Heart right ventricle (tissue), 16 donors: ENCODE results near the gene INPP4B. TPM values are rescaled to one million over a fixed set of nuclear protein-coding genes. Genes with fewer than 3 reads are reported as not detected.
A peak's percentile ranks its signal among the peaks of the same experiment; 100 is the strongest.

Source experiments
- ATAC-seq, 8 donors: fragments of 200-7000 bp; cut with Tn5 transposase; one replicate each; pipeline ENCODE4 v1.9.1; 2020; ENCODE audit warnings: mild to moderate bottlenecking in 8 of 8, moderate library complexity in 8 of 8, moderate number of reproducible peaks in 1 of 8
- DNase-seq, 2 donors: peaks; one replicate each; pipeline ENCODE4 v3.0.0-alpha.2; 2020
- H3K27ac ChIP-seq, 10 donors: fragments of 200-600 bp; sonication (generic) in 2 of 10; one replicate each; pipeline versions ENCODE4 v1.5.0 to v1.8.0; 2020 to 2022; ENCODE audit warnings: mild to moderate bottlenecking in 3 of 10
- H3K27me3 ChIP-seq, 7 donors: fragments of 200-600 bp; one replicate each; pipeline ENCODE4 v1.8.0; 2021 to 2022; ENCODE audit warnings: mild to moderate bottlenecking in 2 of 7
- H3K36me3 ChIP-seq, 9 donors: fragments of 200-600 bp; sonication (generic) in 1 of 9; one replicate each; pipeline versions ENCODE4 v1.5.0 to v1.8.0; 2020 to 2022; ENCODE audit warnings: mild to moderate bottlenecking in 2 of 9
- H3K4me1 ChIP-seq, 9 donors: fragments of 200-600 bp; sonication (generic) in 1 of 9; one replicate each; pipeline versions ENCODE4 v1.5.0 to v1.8.0; 2020 to 2022; ENCODE audit warnings: mild to moderate bottlenecking in 4 of 9
- H3K4me3 ChIP-seq, 10 donors: fragments of 200-600 bp; sonication (generic) in 2 of 10; one replicate each; pipeline versions ENCODE4 v1.5.0 to v1.8.0; 2020 to 2022; ENCODE audit warnings: mild to moderate bottlenecking in 7 of 10, moderate library complexity in 2 of 10
- H3K9me3 ChIP-seq, 11 donors: fragments of 200-600 bp in 10 of 11; sonication (generic) in 2 of 11; one replicate each; pipeline versions ENCODE4 v1.5.0 to v1.8.0; 2013 to 2022; ENCODE audit warnings: mild to moderate bottlenecking in 2 of 11, control low read depth in 1 of 11, moderate library complexity in 1 of 11
- WGBS, 2 donors: extraction: QIAGEN DNeasy Blood & Tissue Kit; methylation state at CpG; one replicate each; pipeline ENCODE4 v1.1.7; 2013; ENCODE audit warnings: inconsistent platforms in 1 of 2; 5-methylcytosine and 5-hydroxymethylcytosine counted together
- intact Hi-C, 10 donors: fragments of 100-400 bp; cut with DNase I; formaldehyde crosslinking; loops; one replicate each; pipeline versions ENCODE4 v1.11.1 to v1.14.2; 2022
- polyA plus RNA-seq, 2 donors: library from polyadenylated mRNA; stranded (reverse); fragments of 200-250 nt; gene quantifications; one replicate each; pipeline ENCODE4 v1.2.3, GENCODE V29; 2013
- total RNA-seq, 10 donors: library from RNA; stranded (reverse); fragmentation: NEBNext Ultra II Directional in 3 of 10; extraction: Animal tissue kit (Norgen Biotek cat#: 25700) in 3 of 10; gene quantifications; one replicate each; pipeline versions ENCODE4 v1.2.1 to v1.2.4, GENCODE V29; 2021 to 2023
- TF ChIP-seq, protein P1 (sequence below), 9 donors: fragments of 200-600 bp; sonication (generic) in 2 of 9; IDR thresholded peaks; one replicate each; pipeline versions ENCODE4 v1.5.0 to v1.8.0; 2021 to 2022; ENCODE audit warnings: antibody characterized with exemption in 9 of 9, mild to moderate bottlenecking in 5 of 9, moderate library complexity in 1 of 9
- donor health status: Arrhythmogenic right ventricular cardiomyopathy.
- donor health status: ischemic (EF 13 %, LVEDD 7.1; RV severe dilation, severe dysfunction).
- donor health status: healthy with polysubstance abuse.
- donor health status: DM: no; HTN: yes; CAD: no.
- donor health status: DM: no; HTN: no; CAD: no.
- donor health status: ischemic (EF 25% LVEDD 6.9; RV normal size, moderate dysfunction).
- donor health status: ischemic (EF 25% LVEDD 5.7; RV mildly dilated, moderate dysfunction).
- donor health status: healthy.
- donor health status: DM: yes; HTN: yes; CAD: no.
- donor health status: Ischemic cardiomyopathy.
- donor health status: ischemic (EF 35%, LVEDD 5.7; RV mildly dilated, moderate dysfunction).
- donor health status: nonischemic (EF 11% LVEDD 7.7; RV severe dilation, severe dysfunction).
- donor health status: DM: yes; HTN: yes; CAD: no.
- donor health status: PGD.
- donor health status: ischemic (EF 29% LVEDD 5.4; RV normal size, mild dysfunction).
- donor health status: nonischemic (EF 23%, LVEDD 6.1; RV moderate dilation, normal function).

INPP4B gene
- total and polyA plus RNA-seq, 12 donors = 3.7 to 100.0 (median 39.1) TPM

- DNase-seq (no peak), ATAC-seq (no peak)
- Histone ChIP-seq H3K4me1 (peaks cover 0 to 30% (median 10%) of the 10 kb centered on the region in 9 donors), H3K27ac (peak overlapping the region in 5 of 10 donors; percentile 78 to 92 (median 90)), H3K4me3 (peak overlapping the region in 9 of 10 donors; percentile 57 to 79 (median 66)), H3K27me3 (peaks cover 0 to 55% (median 15%) of the 10 kb centered on the region in 7 donors), H3K36me3 (no peaks in the 10 kb centered on the region), H3K9me3 (no peaks in the 10 kb centered on the region)
- TF ChIP-seq, protein P1, sequence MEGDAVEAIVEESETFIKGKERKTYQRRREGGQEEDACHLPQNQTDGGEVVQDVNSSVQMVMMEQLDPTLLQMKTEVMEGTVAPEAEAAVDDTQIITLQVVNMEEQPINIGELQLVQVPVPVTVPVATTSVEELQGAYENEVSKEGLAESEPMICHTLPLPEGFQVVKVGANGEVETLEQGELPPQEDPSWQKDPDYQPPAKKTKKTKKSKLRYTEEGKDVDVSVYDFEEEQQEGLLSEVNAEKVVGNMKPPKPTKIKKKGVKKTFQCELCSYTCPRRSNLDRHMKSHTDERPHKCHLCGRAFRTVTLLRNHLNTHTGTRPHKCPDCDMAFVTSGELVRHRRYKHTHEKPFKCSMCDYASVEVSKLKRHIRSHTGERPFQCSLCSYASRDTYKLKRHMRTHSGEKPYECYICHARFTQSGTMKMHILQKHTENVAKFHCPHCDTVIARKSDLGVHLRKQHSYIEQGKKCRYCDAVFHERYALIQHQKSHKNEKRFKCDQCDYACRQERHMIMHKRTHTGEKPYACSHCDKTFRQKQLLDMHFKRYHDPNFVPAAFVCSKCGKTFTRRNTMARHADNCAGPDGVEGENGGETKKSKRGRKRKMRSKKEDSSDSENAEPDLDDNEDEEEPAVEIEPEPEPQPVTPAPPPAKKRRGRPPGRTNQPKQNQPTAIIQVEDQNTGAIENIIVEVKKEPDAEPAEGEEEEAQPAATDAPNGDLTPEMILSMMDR (IDR thresholded peaks at IDR 0.05) = no peak
- intact Hi-C loops = loop anchor here in 8 of 10 donors (5.0 to 10.0 kb wide), 8 partner anchors 490 to 1690 kb away; no protein-coding TSS in a partner anchor
- WGBS, 2 donors = 47 to 58% methylated on average over 1 of the region's 1 CpG
These were observed 1.3 kb downstream of the INPP4B start for GRCh38 chr4:142844782-142845181.

DNA sequence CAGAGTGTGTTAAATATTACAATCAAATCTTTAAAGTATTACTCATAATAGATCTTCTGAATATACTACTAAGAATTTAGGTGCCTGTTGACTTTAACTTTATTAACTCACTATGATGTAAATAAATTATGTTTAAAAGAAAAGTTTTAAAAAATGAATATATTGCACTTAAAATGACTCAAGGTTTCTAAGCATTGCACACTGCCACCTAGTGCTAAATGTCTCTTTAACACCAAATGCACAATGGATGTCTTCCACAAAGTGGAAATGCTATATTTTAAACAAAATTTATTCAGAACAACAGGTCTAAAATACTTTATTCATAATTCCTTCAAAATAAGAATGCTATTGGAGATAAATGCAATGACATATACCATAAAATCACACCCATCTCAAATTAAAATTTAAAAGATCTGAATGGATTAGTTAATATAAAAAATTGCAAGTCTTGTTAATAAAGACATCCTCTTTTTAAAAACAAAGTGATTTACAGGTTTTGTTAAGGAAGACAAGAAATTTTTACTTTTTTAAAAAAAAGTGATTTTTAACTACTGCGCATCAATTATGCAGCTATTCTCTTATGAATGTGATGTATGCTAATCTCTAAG lies 5.5 kb downstream of the INPP4B start:
- Histone ChIP-seq H3K9me3 (no peaks in the 10 kb centered on the region), H3K36me3 (no peaks in the 10 kb centered on the region), H3K4me3 (no peak overlapping the region), H3K4me1 (peaks cover 0 to 24% (median 0%) of the 10 kb centered on the region in 9 donors), H3K27ac (no peak overlapping the region), H3K27me3 (peaks cover 0 to 21% (median 1%) of the 10 kb centered on the region in 7 donors)
- intact Hi-C loops = loop anchor here in 6 of 10 donors (2.0 to 10.0 kb wide), 8 partner anchors 486 to 1686 kb away; no protein-coding TSS in a partner anchor
- WGBS, 2 donors = 43 to 82% methylated on average over 1 of the region's 1 CpG
- TF ChIP-seq, protein P1 (IDR thresholded peaks at IDR 0.05) = peak; percentile 13 to 80 (median 69)
- no peak for DNase-seq
- ATAC-seq = no peak

DNA sequence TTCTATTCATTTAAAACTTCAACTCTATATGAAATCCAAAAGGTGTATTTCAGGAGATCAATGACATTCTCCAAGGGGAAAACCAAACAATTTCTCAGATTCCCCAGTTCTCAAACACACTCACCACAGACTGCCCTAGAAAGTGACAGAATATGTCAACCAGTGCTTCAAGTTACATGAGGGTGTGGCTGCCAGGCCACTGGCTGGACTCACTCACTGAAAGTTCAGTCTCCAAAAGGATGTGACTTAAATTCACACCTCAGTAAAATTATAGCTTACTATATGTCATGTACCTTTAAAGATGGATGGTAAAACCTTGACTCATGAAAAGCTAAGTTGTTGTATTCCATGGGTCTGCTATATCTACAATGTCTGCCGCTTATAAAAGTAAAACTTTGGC lies 7.3 kb downstream of the INPP4B start:
- no peak for ATAC-seq

DNA sequence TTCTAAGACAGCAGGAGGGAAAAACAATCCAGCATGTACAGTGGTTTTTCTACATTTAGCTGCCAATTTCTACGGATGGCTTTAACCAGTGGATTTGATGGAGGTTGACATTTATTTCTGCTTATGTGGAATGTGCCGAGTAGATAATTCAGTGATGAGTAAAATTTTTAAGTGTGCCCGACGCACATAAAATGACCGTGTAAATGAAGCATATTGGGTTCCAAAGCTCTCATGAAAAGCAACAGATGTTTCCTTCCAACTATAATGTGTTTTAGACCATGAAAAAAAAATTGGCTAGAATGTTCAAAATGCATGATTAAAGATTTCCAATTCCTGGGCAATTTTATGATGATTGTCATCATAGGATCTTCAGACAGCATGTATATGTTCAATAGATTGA lies 14.1 kb downstream of the INPP4B start:
- ATAC-seq (no peak), DNase-seq (no peak)
- no peaks in the 10 kb centered on the region for H3K36me3 ChIP-seq
- H3K4me1 ChIP-seq = peaks cover 0 to 7% (median 0%) of the 10 kb centered on the region in 9 donors
- TF ChIP-seq, protein P1 (IDR thresholded peaks at IDR 0.05) = no peak
- no peaks in the 10 kb centered on the region for H3K27me3 ChIP-seq
- WGBS, 2 donors = 67 to 71% methylated on average over 5 of the region's 5 CpGs
- no peak overlapping the region for H3K27ac ChIP-seq
- intact Hi-C loops = no loop called here
- no peaks in the 10 kb centered on the region for H3K9me3 ChIP-seq
- H3K4me3 ChIP-seq = no peak overlapping the region

More for the DNA sequence above, 7.3 kb downstream of the INPP4B start:
- no peak overlapping the region for H3K27ac ChIP-seq
- no peaks in the 10 kb centered on the region for H3K36me3 ChIP-seq
- intact Hi-C loops = loop anchor here in 1 of 10 donors (5.0 kb wide), 1 partner anchor 711 kb away; no protein-coding TSS in a partner anchor
- H3K27me3 ChIP-seq = peaks cover 0 to 2% (median 0%) of the 10 kb centered on the region in 7 donors
- H3K4me3 ChIP-seq = no peak overlapping the region
- peaks cover 0 to 10% (median 0%) of the 10 kb centered on the region in 9 donors for H3K4me1 ChIP-seq
- H3K9me3 ChIP-seq = no peaks in the 10 kb centered on the region
- no peak for DNase-seq
- 88 to 100% methylated on average over 1 of the region's 1 CpG for WGBS, 2 donors
- TF ChIP-seq, protein P1 (IDR thresholded peaks at IDR 0.05) = no peak
